AG09309 (cell line): ENCODE measurements around the gene UTRN.

Experiments used
- DNase-seq: peaks from one replicate; pipeline ENCODE4 v3.0.0-alpha.2; 2010; ENCODE audit warnings: low read depth
- H3K4me3 ChIP-seq: 2 replicates; pipeline ENCODE4 v1.5.1; 2011; ENCODE audit warnings: mild to moderate bottlenecking, low read depth, low read length, moderate library complexity; ENCODE audit not compliant: control insufficient read depth
- CTCF ChIP-seq: IDR thresholded peaks from 2 replicates; pipeline ENCODE4 v1.5.1; 2011; ENCODE audit warnings: mild to moderate bottlenecking, low read depth, low read length, inconsistent platforms; ENCODE audit not compliant: insufficient read depth, control insufficient read depth; ENCODE audit errors: missing control alignments

The UTRN gene

GRCh38 chr6:144305985-144306384 is 20.9 kb downstream of the UTRN start:
- DNase-seq = no peak
- no peak overlapping the region for H3K4me3 ChIP-seq
- TF ChIP-seq CTCF = no peak

- no peak overlapping the region for H3K4me3 ChIP-seq
- no peak for DNase-seq
- no peak for TF ChIP-seq CTCF
These were observed 22.7 kb downstream of the UTRN start for GRCh38 chr6:144307880-144308279.

DNA sequence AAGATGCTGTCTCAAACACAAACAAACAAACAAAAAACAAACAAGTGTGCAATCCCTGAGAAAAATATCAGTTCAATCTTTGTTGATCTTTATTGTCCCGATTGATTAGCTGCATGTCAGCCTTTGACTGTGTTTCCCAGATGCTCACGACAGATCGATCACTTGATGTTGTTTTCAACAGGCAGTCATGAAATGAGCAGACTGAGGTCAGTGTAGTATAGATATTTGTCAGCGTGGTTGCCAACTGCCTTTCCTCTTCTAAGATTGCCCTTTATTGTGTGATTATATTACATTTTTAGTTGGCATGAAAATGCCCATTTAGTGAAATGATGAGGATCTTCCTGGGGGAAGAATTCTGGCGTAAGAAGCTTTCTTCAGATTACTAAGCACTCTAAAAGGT is 25.6 kb downstream of the UTRN start:
- TF ChIP-seq CTCF = no peak
- DNase-seq = no peak
- H3K4me3 ChIP-seq = no peak overlapping the region

- no peak for TF ChIP-seq CTCF
- DNase-seq = no peak
- H3K4me3 ChIP-seq = no peak overlapping the region
These were observed 26.2 kb downstream of the UTRN start for GRCh38 chr6:144311361-144311760.

- H3K4me3 ChIP-seq = no peak overlapping the region
- no peak for TF ChIP-seq CTCF
- DNase-seq = no peak
These were observed 28.9 kb downstream of the UTRN start for GRCh38 chr6:144314003-144314485.

DNA sequence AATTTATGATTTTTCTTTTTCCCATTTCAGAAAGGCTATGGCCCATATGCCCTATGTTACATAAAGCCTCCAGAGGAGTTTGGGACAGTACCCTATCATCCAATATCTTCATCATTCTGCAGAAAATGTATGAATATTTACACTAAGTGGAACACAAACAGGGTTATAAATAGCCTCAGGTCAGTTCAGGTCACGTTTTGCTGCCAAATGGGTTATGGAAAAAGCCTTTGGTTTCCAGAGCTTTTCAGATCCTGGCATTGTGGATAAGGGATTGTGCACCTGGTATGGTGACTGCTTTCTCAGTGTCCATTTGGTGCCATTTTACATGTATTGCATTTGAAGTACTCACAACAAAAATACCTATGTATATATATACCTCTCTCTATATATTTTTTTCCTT is 29.4 kb downstream of the UTRN start:
- H3K4me3 ChIP-seq = no peak overlapping the region
- TF ChIP-seq CTCF = no peak
- DNase-seq = no peak

- no peak overlapping the region for H3K4me3 ChIP-seq
- TF ChIP-seq CTCF = no peak
- DNase-seq = no peak
These were observed 30.3 kb downstream of the UTRN start for GRCh38 chr6:144315226-144315980.
